SK-N-SH treated with all-trans-retinoic acid at 6 μM for 48 hours (cell line): ENCODE results near the gene MIOS.

Source experiments
- ATAC-seq: fragments of 200-7000 bp; cut with Tn5 transposase; 3 replicates; pipeline ENCODE4 v1.9.1; 2020; ENCODE audit warnings: mild to moderate bottlenecking, moderate library complexity
- ARNTL ChIP-seq: fragments of 450-650 bp; formaldehyde crosslinking; IDR thresholded peaks from 2 replicates; pipeline ENCODE4 v1.5.0; 2020; ENCODE audit warnings: low read depth, mild to moderate bottlenecking, moderate library complexity, borderline replicate concordance
- BACH2 ChIP-seq: fragments of 250-450 bp; sonication (Bioruptor Pico); IDR thresholded peaks from 2 replicates; pipeline ENCODE4 v1.9.0; 2021; ENCODE audit warnings: mild to moderate bottlenecking, borderline replicate concordance
- CREB5 ChIP-seq: fragments of 250-450 bp; sonication (Bioruptor Pico); IDR thresholded peaks from 2 replicates; pipeline ENCODE4 v1.5.1; 2020; ENCODE audit warnings: low read depth, mild to moderate bottlenecking, moderate library complexity
- CSDC2 ChIP-seq: fragments of 250-450 bp; sonication (Bioruptor Pico); IDR thresholded peaks from 2 replicates; pipeline ENCODE4 v1.5.0; 2020; ENCODE audit warnings: mild to moderate bottlenecking, moderate library complexity
- CSRNP3 ChIP-seq: fragments of 250-450 bp; sonication (Bioruptor Pico); IDR thresholded peaks from 2 replicates; pipeline ENCODE4 v1.5.1; 2021; ENCODE audit warnings: mild to moderate bottlenecking, moderate library complexity
- ESRRG ChIP-seq: fragments of 250-450 bp; sonication (Bioruptor Pico); IDR thresholded peaks from 2 replicates; pipeline ENCODE4 v1.6.1; 2021; ENCODE audit warnings: mild to moderate bottlenecking
- GLIS3 ChIP-seq: fragments of 250-450 bp; sonication (Bioruptor Pico); IDR thresholded peaks from 2 replicates; pipeline ENCODE4 v1.5.0; 2020; ENCODE audit warnings: mild to moderate bottlenecking, moderate library complexity
- ISL1 ChIP-seq: fragments of 250-450 bp; sonication (Bioruptor Pico); IDR thresholded peaks from 2 replicates; pipeline ENCODE4 v2.1.2; 2022; ENCODE audit warnings: mild to moderate bottlenecking, moderate library complexity
- OSR1 ChIP-seq: fragments of 250-450 bp; sonication (Bioruptor Pico); IDR thresholded peaks from 2 replicates; pipeline ENCODE4 v1.8.0; 2022; ENCODE audit warnings: moderate library complexity, mild to moderate bottlenecking, inconsistent platforms
- PATZ1 ChIP-seq: fragments of 250-450 bp; sonication (Bioruptor Pico); IDR thresholded peaks from 2 replicates; pipeline ENCODE4 v1.8.0; 2020; ENCODE audit warnings: mild to moderate bottlenecking, moderate library complexity, borderline replicate concordance
- PPARA ChIP-seq: fragments of 250-450 bp; sonication (Bioruptor Pico); IDR thresholded peaks from 2 replicates; pipeline ENCODE4 v1.5.0; 2020; ENCODE audit warnings: mild to moderate bottlenecking, borderline replicate concordance
- RARB ChIP-seq: fragments of 250-450 bp; sonication (Bioruptor Pico); IDR thresholded peaks from 2 replicates; pipeline ENCODE4 v1.8.0; 2021; ENCODE audit warnings: mild to moderate bottlenecking, moderate library complexity
- SNAI2 ChIP-seq: fragments of 250-450 bp; sonication (Bioruptor Pico); IDR thresholded peaks from 2 replicates; pipeline ENCODE4 v1.5.0; 2020; ENCODE audit warnings: mild to moderate bottlenecking, moderate library complexity
- TCF4 ChIP-seq: fragments of 250-450 bp; sonication (Bioruptor Pico); IDR thresholded peaks from 2 replicates; pipeline ENCODE4 v1.8.0; 2021; ENCODE audit warnings: mild to moderate bottlenecking, moderate library complexity, borderline replicate concordance
- TOX ChIP-seq: fragments of 250-450 bp; sonication (Bioruptor Pico); IDR thresholded peaks from 2 replicates; pipeline ENCODE4 v1.8.0; 2021; ENCODE audit warnings: mild to moderate bottlenecking, moderate library complexity, borderline replicate concordance
- TSHZ2 ChIP-seq: fragments of 250-450 bp; sonication (Bioruptor Pico); IDR thresholded peaks from 2 replicates; pipeline ENCODE4 v1.5.0; 2020; ENCODE audit warnings: mild to moderate bottlenecking, moderate library complexity
- ZC3H10 ChIP-seq: fragments of 250-450 bp; sonication (Bioruptor Pico); IDR thresholded peaks from 2 replicates; pipeline ENCODE4 v1.5.1; 2021; ENCODE audit warnings: mild to moderate bottlenecking, moderate library complexity
- ZFP3 ChIP-seq: fragments of 250-450 bp; sonication (Bioruptor Pico); IDR thresholded peaks from 2 replicates; pipeline ENCODE4 v1.5.0; 2020; ENCODE audit warnings: mild to moderate bottlenecking, moderate library complexity
- ZFP30 ChIP-seq: fragments of 450-650 bp; formaldehyde crosslinking; IDR thresholded peaks from 2 replicates; pipeline ENCODE4 v1.5.0; 2022; ENCODE audit warnings: mild to moderate bottlenecking, moderate library complexity
- ZNF565 ChIP-seq: fragments of 450-650 bp; formaldehyde crosslinking; conservative IDR thresholded peaks from 2 replicates; pipeline ENCODE4 v1.5.0; 2020; ENCODE audit warnings: low read depth, mild to moderate bottlenecking, moderate library complexity
- ZNF70 ChIP-seq: fragments of 450-650 bp; formaldehyde crosslinking; IDR thresholded peaks from 2 replicates; pipeline ENCODE4 v1.5.0; 2020; ENCODE audit warnings: mild to moderate bottlenecking, moderate library complexity
- ZNF8 ChIP-seq: fragments of 450-650 bp; formaldehyde crosslinking; IDR thresholded peaks from 2 replicates; pipeline ENCODE4 v1.5.0; 2020; ENCODE audit warnings: mild to moderate bottlenecking, moderate library complexity
- TF ChIP-seq, protein P1 (sequence below): fragments of 250-450 bp; sonication (Bioruptor Pico); IDR thresholded peaks from 2 replicates; pipeline ENCODE4 v1.8.0; 2021; ENCODE audit warnings: low read depth, mild to moderate bottlenecking, moderate library complexity, borderline replicate concordance

The MIOS gene

DNA sequence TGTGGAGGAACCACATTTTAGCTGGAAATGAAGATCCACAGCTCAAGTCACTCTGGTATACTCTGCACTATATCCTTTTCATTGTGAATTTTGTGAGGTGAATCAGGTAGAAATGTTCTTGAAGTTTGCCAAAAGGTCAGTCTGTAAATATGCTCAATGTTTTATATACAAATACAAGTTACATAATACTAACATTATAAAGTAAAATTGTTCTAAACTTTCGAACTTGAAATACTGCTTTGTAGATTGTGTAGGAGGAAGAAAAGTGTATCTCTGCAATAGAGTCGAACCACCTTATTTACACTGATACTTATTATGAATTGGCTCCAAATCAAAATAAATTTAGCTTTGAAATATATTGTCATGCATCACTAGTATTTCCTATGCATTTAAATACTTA, 7.0 kb downstream of the MIOS start (continued):
- TF ChIP-seq CSRNP3 (CRISPR knock-in tag) (no peak), ESRRG (CRISPR knock-in tag) (no peak), ZNF8 (CRISPR knock-in tag) (no peak)

GRCh38 chr7:7576344-7576743, 9.7 kb downstream of the MIOS start:
- ATAC-seq = no peak
- no peak for TF ChIP-seq CSRNP3 (CRISPR knock-in tag)
- no peak for TF ChIP-seq GLIS3
- no peak for TF ChIP-seq ZNF70 (CRISPR knock-in tag)
- no peak for TF ChIP-seq ISL1 (CRISPR knock-in tag)
- no peak for TF ChIP-seq SNAI2 (CRISPR knock-in tag)
- TF ChIP-seq ARNTL = no peak

- no peak for TF ChIP-seq ZNF8 (CRISPR knock-in tag)
- TF ChIP-seq TCF4 (CRISPR knock-in tag) = no peak
- no peak for TF ChIP-seq TSHZ2 (CRISPR knock-in tag)
- TF ChIP-seq CSDC2 (CRISPR knock-in tag) = no peak
- no peak for TF ChIP-seq PPARA (CRISPR knock-in tag)
- TF ChIP-seq TOX (CRISPR knock-in tag) = no peak
- TF ChIP-seq ZNF70 (CRISPR knock-in tag) = no peak
- no peak for TF ChIP-seq CREB5 (CRISPR knock-in tag)
- TF ChIP-seq ZNF565 (CRISPR knock-in tag) = no peak
- TF ChIP-seq ZC3H10 (CRISPR knock-in tag) = no peak
- no peak for TF ChIP-seq OSR1
- no peak for ATAC-seq
Measured at GRCh38 chr7:7577888-7578287, 11.2 kb downstream of the MIOS start.

DNA sequence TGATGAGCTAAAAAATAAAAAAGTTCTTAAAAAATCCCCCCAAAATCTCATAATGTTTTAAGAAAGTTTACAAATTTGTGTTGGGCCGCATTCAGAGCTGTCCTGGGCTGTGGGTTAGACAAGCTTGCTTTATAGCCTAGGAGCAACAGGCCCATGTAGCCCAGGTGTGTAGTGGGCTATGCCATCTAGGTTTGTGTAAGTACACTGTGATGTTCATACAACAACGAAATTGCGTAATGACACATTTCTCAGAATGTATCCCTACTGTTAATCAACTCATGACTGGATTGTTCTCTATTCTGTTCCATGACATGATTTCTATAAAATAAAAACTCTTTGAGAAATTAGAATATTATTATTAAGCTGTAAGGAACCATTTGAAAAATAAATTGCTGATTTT, 13.0 kb downstream of the MIOS start:
- TF ChIP-seq TOX (CRISPR knock-in tag) = no peak
- no peak for TF ChIP-seq CSDC2 (CRISPR knock-in tag)
- TF ChIP-seq CSRNP3 (CRISPR knock-in tag) = no peak
- TF ChIP-seq ZC3H10 (CRISPR knock-in tag) = no peak
- no peak for TF ChIP-seq ZNF70 (CRISPR knock-in tag)
- TF ChIP-seq PATZ1 = no peak
- no peak for TF ChIP-seq ZFP3 (CRISPR knock-in tag)
- no peak for TF ChIP-seq OSR1
- TF ChIP-seq BACH2 (CRISPR knock-in tag) = no peak
- no peak for TF ChIP-seq ZFP30 (CRISPR knock-in tag)
- TF ChIP-seq GLIS3 = no peak
- no peak for TF ChIP-seq CREB5 (CRISPR knock-in tag)
- TF ChIP-seq TCF4 (CRISPR knock-in tag) = no peak
- TF ChIP-seq ESRRG (CRISPR knock-in tag) = no peak
- no peak for TF ChIP-seq RARB (CRISPR knock-in tag)
- TF ChIP-seq, protein P1, sequence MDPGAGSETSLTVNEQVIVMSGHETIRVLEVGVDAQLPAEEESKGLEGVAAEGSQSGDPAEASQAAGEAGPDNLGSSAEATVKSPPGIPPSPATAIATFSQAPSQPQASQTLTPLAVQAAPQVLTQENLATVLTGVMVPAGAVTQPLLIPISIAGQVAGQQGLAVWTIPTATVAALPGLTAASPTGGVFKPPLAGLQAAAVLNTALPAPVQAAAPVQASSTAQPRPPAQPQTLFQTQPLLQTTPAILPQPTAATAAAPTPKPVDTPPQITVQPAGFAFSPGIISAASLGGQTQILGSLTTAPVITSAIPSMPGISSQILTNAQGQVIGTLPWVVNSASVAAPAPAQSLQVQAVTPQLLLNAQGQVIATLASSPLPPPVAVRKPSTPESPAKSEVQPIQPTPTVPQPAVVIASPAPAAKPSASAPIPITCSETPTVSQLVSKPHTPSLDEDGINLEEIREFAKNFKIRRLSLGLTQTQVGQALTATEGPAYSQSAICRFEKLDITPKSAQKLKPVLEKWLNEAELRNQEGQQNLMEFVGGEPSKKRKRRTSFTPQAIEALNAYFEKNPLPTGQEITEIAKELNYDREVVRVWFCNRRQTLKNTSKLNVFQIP = no peak
- no peak for ATAC-seq
